NAMALWA (cell line): ENCODE results near the gene ZNF343.
"Not testable (repeated sequence)": the region's sequence is repeated elsewhere in the genome, so short reads cannot be mapped to it uniquely, and the experiment has no call there.

Experiments
- DNase-seq: peaks from one replicate; pipeline ENCODE4 v3.0.0-alpha.2; 2015; ENCODE audit warnings: low spot score

The ZNF343 gene

DNA sequence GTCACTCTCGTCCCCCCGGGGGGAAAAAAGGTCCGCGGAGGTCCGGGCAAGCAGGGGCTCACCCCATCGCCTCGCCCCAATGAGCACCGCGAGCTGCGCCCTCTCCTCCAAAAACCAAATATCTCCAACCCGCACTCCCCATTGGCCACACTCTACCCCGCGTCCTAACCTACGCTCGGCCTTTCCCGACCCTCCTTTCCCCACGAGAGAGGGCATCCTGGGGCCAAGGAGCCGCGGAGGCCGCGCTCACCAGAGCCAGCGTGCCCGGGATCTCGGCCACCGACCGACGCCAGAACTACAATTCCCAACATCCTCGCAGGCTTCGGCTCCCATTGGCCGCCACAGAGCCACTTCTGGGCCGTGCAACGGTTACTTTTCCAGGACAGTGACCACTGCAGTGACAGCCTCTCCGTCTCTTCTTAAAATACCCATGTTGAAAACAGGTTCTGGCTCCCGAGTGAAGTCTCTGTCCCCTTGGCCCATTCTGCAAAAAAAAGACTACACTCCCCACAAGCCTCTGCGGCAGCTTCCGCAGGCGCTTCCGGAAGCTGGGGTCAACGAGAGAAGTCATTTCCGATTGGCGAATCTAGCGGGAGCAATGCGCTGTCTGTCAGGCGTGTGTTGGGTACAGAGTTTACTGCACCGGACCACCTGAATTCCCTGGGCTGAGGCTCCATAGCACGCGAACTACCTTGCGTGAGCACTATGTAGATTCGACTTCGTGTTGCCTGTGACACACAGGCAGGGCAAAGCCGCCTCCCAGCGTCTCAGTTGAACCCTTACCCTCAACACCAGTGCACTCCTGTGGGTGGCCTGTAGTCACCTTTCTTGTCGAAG, at the start of gene ZNF343:
TSS of gene ZNF343 (minus strand) at position 285 of the 837 bp plus-strand sequence. CDS start 15,020 bp downstream, outside the sequence.
- DNase-seq, result peak; percentile 94

GRCh38 chr20:2557873-2558580, 49.3 kb upstream of the ZNF343 start:
- no peak for DNase-seq

- no peak for DNase-seq
These were observed 36.9 kb upstream of the ZNF343 start for GRCh38 chr20:2545594-2545993.

- DNase-seq, result no peak
These were observed 35.5 kb upstream of the ZNF343 start for GRCh38 chr20:2544211-2544610.

GRCh38 chr20:2542361-2542760, 33.6 kb upstream of the ZNF343 start:
- no peak for DNase-seq

DNA sequence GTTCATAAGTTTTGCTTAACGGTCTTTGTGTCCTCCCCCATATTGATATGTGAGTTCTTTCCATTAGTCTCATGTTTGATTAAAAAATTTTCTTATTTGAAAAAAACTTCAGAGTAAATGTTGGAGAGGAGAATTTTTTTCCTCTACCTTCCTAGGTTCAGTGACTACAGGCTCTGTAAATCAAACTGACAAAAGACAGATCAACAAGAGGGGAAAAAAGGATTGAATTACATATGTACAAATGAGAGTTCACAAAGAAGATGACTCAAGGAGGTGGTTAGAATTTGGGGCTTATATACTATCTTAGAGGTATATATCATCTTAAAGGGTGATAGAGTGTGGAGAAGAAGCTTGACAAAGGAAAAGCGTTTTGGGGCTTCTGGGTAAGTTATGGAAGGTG, 33.2 kb upstream of the ZNF343 start:
- DNase-seq, result no peak

- no peak for DNase-seq
These were observed 30.4 kb upstream of the ZNF343 start for GRCh38 chr20:2538931-2539720.

GRCh38 chr20:2538356-2538755, 29.6 kb upstream of the ZNF343 start:
- DNase-seq, result no peak

- no peak for DNase-seq
These were observed 28.4 kb upstream of the ZNF343 start for GRCh38 chr20:2537101-2537500.

DNA sequence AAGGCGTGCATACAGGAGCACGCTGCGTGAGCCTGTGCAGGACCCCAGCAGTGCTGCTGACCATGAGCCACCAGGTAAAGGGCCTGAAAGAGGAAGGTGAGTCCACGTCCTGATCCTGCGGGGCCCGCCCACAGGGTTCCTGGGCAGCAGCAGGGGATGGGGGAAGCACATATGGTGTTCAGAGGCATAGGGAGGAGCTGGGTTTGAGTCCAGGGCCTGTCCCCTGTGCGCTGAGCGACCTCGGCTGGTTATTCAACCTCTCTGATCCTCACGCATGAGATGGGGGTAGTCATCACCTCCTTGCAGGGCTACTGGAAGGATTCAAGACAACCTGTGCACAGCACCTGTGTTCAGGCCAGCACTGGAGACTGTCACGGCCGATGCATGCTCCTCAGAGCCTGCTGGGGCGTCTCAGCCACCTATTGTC, 27.9 kb upstream of the ZNF343 start, which contains the start of gene TMC2:
TSS of gene TMC2 (plus strand) at position 14 of the 427 bp plus-strand sequence. CDS start at position 63, 49 bp downstream.
- DNase-seq, result no peak

- no peak for DNase-seq
These were observed 27.2 kb upstream of the ZNF343 start for GRCh38 chr20:2535711-2536559.

- no peak for DNase-seq
These were observed 24.4 kb upstream of the ZNF343 start for GRCh38 chr20:2533118-2533517.

- no peak for DNase-seq
These were observed 20.1 kb upstream of the ZNF343 start for GRCh38 chr20:2528671-2529271.

DNA sequence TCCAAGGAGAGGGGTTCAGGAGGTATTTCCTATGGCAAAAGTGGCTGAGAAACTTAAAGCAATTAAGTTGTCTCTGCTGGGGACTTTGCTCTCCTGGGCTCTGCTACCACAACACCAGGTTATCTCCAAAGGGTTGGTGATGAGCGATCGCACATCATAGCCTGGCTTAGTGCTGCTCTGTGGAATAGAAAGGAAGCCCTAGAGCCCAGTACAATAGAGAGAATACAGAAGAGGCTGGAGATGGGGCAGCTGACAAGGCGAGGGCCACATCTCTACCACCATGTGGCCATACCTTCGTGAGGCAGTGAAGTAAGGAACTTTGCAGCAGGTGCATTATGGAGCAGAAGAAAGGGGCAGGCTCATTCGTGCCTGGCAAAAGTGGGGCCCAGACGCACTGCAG, 19.0 kb upstream of the ZNF343 start:
- no peak for DNase-seq

- not testable (repeated sequence) for DNase-seq
These were observed 17.5 kb upstream of the ZNF343 start for GRCh38 chr20:2526218-2526583.

GRCh38 chr20:2524709-2525506, 16.2 kb upstream of the ZNF343 start:
- no peak for DNase-seq

GRCh38 chr20:2523919-2524708, 15.4 kb upstream of the ZNF343 start:
- peak; percentile 84 for DNase-seq

DNA sequence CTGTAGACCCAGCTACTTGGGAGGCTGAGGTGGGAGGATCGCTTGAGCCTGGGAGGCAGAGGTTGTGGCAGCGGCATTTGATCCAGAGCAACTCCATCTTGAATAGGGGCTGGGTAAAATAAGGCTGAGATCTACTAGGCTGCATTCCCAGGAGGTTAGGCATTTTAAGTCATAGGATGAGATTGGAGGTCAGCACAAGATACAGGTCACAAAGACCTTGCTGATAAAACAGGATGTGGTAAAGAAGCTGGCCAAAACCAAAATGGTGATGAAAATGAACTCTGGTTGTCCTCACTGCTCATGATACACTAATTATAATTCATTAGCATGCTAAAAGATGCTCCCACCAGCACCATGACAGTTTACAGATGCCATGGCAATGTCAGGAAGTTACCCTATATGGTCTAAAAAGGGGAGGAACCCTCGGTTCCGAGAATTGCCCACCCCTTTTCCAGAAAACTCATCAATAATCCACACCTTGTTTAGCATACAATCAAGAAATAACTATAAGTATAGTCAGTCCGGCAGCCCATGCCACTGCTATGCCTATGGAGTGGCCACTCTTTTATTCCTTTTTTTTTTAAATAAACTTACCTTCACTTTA, 14.2 kb upstream of the ZNF343 start:
- DNase-seq, result not testable (repeated sequence)
